GM18519 (cell line): ENCODE results near the gene KLHL13.
"Not testable (repeated sequence)": the region's sequence is repeated elsewhere in the genome, so short reads cannot be mapped to it uniquely, and the experiment has no call there.

ENCODE experiments used
- ATAC-seq: cut with Tn5 transposase; IDR thresholded peaks from one replicate; pipeline ENCODE4 v1.9.1; 2021; ENCODE audit warnings: mild to moderate bottlenecking, moderate library complexity; ENCODE audit not compliant: unreplicated experiment, low FRiP score

The KLHL13 gene

DNA sequence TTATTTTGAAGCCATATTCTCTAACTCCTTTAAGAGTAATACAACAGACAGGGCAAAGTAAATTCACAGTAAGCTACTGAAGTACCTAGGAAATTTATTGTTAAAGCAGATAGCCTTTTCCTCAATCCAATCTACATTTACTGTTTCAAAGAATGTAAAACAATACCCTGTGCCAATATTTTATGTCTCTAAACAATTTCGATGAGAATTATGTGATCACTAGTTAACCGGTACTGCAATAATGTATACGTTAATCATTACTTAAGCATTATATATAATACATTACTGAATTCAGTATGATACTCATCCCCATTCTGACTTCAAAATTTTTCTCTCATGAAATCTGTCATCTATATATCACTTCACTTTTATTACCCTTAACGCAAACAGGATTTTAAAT lies 28.5 kb downstream of the KLHL13 start:
- no peak for ATAC-seq

DNA sequence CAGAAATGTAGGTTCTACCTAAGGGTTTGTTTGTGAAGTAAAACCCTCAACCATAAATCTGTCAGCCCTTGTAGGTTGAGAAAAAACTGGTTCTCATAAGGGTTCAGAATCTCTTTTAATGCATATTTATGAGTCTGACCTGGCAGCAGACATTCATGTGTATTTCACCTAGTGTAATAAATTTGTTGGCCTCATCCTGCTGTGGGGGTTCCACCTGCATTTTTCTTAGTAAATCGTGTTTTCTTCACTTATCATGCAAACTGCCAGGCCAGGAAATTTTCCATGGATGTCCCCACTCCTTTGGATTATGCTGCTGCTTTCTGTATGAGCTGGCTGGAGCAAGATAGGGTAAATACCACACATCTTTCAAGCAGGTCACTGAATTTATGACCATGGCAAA lies 42.4 kb downstream of the KLHL13 start:
- ATAC-seq: no peak

DNA sequence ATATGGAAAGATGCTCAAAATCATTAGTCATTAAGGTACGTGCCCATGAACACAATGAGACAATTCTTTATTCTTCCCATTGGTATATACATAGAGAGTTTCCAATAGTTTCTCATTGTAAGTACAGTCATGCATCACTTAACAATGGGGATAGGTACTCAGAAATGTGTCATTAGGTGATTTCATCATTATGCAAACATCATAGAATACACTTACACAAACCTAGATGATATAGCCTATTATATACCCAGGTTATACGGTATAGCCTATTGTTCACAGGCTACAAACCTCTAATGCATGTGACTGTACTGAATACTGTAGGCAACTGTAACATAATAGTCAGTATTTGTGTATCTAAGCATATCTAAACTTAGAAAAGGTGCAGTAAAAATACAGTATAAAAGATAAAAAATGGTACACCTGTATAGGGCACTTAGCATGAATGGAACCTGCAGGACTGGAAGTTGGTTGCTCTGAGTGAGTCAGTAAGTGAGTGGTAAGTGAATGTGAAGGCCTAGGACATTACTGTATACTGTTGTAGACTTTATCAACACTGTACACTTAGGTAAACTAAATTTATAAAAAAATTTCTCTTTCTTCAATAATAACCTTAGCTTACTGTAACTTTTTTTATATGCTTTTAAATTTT lies 49.6 kb downstream of the KLHL13 start:
- ATAC-seq: no peak

DNA sequence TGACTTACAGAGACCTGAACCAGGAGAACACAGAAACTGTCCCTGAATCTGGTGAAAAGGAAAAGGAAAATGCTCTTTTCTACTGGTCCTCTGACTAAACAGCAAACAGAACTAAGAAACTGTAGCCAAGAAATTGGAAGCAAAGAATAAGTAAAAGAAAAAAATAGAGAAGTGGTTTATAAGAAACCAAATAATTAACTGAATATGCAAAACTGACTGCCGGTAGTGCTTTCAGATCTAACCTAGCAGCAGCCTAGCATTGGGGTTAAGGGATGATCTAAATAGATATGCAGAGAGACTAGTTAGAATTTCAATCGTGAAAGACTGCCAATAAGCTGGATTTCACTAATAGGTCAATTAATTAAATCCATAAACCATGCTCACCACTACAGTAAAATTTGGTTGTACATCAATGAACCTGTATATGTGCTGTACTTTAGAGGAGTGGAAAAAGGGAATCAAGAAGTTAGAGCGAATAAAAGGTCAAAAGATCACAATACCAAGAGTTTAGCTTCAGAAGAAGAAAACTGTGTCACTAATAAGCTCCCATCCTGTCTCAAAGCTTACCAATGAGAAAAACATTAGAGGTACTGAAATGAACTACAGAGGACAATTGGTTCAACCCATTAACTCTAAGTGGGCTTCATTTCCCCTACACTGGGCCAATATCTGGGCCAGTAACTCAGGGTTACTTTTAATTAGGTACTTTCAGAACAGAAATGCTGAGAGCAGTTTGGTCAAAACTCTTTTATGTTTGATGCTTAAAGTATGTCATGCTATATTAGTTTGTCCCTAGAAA lies 53.6 kb downstream of the KLHL13 start:
- ATAC-seq: peak; percentile 63

DNA sequence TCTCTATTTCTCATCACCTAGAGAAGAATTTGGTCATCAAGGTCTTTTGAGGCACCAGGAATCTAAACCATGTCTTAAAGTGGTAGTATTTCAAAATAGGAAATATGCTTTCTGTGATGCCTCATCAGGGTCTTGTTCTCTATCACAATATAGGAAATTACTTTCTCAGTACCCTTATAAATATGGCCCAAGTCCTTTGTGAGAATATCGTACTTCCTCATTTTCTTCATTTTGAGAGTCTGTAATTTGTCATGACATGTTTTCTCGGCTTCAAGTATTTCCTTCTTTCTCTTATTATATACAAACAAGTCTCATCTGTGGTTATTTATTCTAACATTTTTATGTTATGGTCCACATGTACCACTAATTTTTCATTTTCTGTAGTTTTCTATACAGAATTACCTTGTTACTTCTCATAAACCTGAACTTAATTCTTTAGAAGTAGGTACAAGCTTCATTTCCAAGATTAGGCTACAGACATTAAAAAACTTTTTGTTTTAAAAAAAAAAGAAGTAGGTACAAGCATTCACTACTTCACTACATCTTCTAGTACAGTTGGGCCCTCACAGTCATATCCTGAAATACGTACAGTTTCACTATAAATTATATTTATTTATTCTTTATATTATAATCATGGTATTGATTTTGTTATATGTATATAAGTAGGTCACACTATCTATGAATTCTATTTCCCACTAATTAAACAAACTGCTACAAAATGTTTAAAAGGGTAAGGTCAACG lies 54.4 kb downstream of the KLHL13 start:
- peak; percentile 52 for ATAC-seq

DNA sequence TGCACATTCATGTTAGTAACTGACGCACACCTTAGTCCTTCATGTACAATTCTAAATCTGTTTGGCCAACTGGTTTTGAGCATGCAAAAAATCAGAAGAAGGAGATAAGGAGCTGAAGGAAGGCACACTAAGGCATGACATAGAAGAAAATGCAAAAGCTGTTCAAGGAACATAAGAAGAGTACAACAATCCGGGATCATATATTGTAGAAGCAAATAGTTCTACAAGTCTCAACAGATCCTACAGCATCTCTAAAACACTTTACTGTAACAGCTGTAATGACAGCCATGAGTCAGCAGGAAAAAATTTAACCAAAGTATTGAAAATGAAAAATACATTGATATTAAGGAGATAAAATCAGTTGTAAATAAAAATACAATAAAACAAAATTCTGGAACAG lies 57.7 kb downstream of the KLHL13 start:
- ATAC-seq: no peak

DNA sequence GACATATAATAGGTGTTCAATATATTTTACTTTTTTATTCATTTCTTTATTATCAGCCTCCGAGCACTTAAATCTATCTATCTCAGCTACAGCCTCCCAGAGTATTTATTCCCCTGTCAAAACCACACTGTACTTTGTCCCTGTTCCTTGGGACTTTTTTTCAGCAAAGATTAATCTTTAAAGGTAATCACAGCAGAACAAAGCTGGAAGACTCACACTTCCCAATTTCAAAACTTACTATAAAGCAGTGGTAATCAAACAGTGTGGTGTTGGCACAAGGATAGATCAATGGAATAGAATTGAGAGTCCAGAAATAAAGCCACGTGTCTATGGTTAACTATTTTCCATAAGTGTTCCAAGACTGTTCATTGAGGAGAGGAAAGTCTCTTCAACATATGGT lies 59.7 kb downstream of the KLHL13 start:
- ATAC-seq: no peak

DNA sequence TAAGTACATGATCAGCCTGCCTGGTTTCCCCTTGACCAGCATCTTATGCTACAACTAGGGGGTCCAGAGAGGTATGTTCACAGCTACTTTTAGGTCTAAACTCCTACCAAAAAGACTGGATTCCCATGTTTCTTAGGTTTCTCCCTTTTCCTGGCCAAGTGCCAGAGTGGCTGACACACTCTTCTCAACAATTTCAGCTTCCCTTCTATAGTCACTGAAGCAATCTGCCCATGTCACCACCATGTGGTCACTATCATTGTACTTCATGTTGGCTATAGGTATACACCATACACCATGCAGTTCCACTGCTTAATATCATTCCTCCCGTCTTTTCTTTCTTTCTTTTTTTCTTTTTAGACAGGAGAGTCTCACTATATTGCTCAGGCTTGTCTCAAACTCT lies 66.9 kb downstream of the KLHL13 start:
- ATAC-seq: no peak

DNA sequence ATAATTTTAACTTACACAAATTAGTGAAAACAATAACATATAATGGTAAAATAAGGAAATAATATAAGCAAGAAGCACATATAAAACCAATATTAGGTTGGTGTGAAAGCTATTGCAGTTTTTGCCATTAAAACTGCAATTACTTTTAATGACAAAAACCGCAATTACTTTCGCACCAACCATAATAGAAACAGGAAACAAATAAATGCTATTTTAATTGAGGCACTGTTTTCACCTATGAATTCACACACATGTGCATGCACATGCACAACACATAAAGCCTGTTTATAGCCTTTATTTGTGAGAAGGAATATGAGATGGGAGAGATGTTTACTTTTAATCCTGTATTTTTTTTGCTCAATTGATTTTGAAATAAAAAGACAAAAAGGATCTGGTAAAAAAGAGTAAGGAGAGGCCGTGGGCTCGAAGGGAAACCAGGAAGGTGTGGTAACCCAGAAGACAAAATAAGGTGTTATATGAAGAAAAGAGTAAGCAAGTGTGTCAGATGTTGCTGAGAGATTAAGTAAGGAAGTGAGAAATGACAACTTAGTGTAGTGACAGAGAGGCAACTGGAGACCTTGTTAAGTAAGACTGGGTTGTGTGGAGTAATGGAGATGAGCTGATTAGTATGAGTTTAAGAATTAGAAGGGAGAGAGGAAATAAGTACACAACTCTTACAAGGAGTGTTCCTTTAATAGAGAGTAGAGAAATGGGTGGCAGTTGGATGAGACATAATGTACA lies 69.0 kb downstream of the KLHL13 start:
- ATAC-seq: peak; percentile 51

DNA sequence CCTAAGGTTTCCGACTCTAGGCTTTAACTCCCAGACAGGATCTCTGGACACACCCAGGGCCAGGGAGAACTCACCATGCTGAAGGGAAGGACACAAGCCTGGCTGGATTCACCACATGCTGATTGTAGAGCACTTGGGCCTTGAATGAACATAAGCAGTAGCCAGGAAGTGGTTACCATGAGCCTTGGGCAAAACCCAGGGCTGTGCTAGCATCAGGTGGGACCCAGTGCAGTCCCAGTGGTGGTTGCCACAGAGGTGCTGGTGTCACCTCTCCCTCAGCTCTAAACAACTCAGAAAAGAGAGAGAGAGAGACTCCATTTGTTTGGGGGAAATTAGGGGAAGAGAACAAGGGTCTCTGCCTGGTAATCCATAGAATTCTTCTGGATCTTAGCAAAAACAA lies 77.0 kb downstream of the KLHL13 start:
- no peak for ATAC-seq

DNA sequence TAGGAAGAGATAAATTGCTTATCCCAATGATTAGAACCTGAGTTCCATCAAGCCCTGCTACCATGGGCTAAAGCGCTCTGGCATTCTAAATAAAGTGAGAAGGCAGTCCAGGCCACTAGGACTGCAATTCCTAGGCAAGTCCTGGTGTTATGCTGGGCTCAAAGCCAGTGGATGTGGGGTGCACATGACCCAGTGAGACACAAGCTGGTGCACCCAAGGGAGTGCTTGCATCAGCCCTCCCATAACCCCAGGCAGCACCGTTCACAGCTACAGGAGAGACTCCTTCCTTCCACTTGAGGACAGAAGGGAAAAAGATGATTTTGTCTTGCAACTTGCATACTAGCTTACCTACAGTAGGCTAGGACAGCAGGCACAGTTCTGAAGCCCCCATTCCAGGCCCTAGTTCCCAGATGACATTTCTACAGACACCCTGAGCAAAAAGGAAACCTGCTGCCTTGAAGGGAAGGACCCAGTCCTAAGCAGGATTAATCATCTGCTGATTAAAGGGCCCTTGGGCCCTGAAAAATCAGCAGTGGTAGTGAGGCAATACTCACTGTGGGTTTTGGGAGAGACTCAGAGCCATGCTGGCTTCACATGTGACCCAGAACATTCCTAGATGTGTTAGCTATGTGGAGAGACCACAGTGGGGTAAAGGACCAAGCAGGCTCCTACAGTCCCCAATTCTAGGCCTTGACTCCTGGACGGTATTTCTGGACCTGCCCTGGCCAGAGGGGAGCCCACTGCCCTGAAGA lies 77.8 kb downstream of the KLHL13 start:
- ATAC-seq: no peak

DNA sequence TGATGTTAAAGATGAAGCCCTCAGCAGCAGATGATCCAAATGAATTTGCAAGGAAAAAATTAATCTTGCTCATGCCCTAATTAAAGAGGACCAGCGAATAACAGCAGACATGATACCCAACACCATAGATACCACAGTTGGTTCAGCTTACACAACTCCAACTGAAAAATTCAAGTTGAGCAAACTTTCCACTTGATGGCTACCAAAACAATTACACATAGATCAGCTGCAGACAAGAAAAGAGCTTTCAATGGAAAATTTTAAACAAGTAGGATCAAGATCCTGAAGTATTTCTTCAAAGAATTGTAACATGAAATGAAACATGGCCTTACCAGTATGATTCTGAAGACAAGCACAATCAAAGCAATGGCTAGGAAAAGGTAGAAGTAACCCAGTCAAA lies 90.0 kb downstream of the KLHL13 start:
- ATAC-seq: no peak

DNA sequence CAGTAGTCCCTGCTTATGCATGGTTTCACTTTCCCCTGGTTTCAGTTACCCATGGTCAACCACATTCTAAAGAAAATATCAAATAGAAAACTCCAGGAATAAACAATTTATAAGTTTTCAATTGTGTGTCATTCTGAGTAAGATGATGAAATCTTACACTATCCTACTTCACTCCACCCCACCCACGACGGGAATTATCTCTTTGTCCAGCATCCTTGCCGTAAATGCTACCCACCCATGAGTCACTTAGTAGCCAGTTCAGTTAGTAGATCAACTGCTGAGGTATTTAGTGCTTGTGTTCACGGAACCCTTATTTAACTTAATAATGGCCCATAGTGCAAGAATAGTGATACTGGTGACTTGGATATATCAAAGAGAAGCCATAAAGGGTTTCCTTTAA lies 91.4 kb downstream of the KLHL13 start:
- no peak for ATAC-seq

DNA sequence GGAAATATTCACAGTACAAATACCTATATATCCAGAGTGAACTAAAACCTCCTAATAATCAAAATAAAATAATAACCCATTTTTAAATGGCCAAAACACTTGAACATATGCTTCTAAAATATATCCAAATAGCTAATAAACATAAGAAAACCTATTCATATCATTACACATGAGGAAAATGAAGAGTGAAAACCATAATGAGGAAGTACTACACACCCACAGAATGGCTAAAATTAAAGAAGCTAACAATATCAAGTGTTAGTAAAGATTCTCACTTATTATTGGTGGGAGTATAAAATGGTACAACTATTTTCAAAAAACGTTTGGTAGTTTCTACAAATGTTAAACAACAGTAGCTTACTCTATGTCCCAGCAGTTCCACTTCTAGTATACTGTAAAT lies 92.1 kb downstream of the KLHL13 start:
- no peak for ATAC-seq

DNA sequence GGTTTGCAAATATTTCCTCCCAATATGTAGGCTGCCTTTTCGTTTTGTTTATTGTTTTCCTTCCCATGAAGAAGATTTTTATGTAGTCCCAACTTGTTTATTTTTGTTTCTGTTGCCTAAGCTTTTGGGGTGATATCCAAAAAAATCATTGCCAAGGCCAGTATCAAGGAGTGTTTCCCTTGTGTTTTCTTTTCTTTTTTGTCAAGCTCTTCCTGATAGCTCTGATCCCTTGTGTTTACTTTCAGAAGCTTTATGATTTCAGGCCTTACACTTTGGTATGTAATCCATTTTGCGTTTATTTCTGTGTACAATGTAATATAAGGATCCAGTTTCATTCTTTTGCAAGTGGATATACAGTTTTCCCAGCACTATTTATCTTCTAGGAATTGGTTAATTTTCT lies 93.9 kb downstream of the KLHL13 start:
- no peak for ATAC-seq

DNA sequence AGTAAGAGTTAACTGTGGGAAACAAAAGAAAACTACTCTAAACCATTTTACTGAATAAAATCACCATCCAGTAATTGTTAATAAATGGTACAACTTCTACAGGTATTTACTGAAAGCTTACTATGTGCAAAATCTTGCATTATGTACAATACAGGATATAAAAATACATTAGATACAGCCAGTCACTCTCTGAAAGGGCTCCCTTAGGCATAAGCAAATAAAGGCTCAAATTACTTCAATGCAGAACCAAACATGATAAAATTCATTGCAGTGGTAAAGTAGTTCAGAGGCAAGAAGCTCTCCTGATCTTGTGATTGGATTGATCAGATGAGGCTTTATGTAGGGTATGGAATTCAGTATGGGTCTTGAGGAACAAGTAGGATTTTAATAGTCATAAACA lies 100.2 kb downstream of the KLHL13 start:
- ATAC-seq: no peak

DNA sequence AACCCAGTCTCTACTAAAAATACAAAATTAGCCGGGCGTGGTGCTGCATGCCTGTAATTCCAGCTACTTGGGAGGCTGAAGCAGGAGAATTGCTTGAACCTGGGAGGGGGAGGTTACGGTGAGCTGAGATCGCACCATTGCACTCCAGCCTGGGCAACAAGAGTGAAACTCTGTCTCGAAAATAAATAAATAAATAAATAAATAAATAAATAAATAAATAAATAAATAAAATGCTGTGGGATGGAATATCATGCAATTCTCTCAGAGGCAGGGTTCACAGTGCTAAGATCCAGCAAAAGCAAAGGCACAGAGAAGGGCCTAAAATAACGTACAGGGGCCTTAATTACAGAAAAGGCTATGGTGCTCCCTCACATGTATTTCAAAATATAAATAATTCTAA lies 114.2 kb downstream of the KLHL13 start:
- ATAC-seq: not testable (repeated sequence)

DNA sequence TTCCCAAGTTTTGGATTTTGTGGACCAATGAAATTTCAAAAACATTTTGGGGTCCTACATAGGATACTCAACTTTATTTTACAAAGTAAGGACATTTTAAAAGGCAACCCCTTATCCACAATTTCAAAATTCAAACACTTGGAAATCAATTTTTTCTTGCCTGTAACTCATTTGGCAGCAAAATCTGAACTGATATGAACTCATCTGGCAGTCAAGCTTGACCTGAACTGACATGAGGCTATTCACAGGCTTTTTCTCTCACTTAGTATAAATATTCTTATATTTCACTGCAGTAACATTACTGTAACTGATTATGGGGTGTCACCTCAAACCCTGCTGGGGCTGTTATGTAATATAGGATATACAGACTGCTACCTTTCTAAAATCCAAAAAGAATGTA lies 116.1 kb downstream of the KLHL13 start:
- ATAC-seq: no peak

DNA sequence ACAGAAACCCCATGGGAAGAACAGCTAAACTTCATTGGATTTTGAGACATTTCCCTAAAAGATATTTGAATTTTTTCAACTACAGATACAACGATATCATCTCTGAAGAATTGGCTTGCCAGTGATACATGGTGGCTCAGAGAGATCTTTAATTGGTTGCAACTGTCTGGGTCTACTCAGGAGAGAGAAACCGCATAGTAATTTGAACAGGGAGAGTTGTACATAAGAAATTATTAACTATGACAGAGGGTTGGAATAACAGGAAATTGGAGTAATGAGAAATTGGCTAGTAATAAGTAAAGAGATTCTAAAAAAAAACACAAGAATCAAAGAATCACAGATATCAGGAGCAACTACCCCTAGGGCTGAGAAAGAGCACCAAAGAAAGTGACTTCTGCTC lies 118.4 kb downstream of the KLHL13 start:
- no peak for ATAC-seq

DNA sequence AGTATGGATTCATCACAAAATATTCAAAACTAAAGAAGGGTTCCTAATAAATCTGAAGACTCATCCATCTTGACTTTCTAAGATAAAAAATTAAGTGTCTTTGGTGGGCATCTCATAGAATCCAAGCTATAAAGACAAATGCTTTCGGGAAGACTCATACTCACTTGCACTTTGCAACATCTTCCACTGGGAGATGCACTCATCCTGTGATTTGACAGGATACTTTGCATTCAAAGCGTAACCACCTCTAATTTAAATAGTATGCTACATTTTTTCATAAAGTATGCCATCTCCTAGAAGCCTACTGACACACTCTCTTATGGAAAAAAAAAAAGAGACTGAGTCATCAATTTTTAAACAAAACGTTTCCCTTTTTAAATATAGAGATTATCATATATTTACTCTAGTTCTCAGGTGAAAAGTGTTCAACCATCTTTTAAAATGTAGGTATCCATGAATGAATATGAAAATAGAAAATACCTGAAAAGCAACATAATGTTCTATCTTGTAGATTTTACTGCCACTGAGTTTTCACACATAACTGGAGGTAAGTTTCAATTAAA lies 119.6 kb downstream of the KLHL13 start:
- no peak for ATAC-seq
